B cell (primary cell): ENCODE data around the gene FBN1. TPM values are rescaled to one million over a fixed set of nuclear protein-coding genes. Genes with fewer than 3 reads are reported as not detected.

Source experiments
- ATAC-seq: fragments of 200-7000 bp; cut with Tn5 transposase; one replicate; pipeline ENCODE4 v1.10.0; 2021; ENCODE audit warnings: low read depth, mild to moderate bottlenecking, moderate number of reproducible peaks, moderate library complexity
- CTCF ChIA-PET: fragments of 350-600 bp; sonication (Branson Sonifier 250); formaldehyde crosslinking; loops from one replicate; lab custom pipeline; 2021; ENCODE audit warnings: antibody characterized with exemption, inconsistent platforms; lab: Charles Lee
- POLR2A ChIA-PET: fragments of 350-600 bp; sonication (Branson Sonifier 250); formaldehyde crosslinking; loops from one replicate; lab custom pipeline; 2021; ENCODE audit warnings: antibody characterized with exemption; lab: Charles Lee
- DNase-seq: peaks from one replicate; pipeline ENCODE4 v3.0.0; 2013
- H2AFZ ChIP-seq: 2 replicates; pipeline ENCODE4 v1.6.1; 2012; ENCODE audit warnings: mild to moderate bottlenecking, low read depth, low read length; ENCODE audit not compliant: insufficient read depth, poor library complexity, severe bottlenecking
- H3K27ac ChIP-seq, 2 donors: 1 replicate in 1 of 2; 2 replicates in 1 of 2; pipeline ENCODE4 v1.5.1; 2012 to 2013; ENCODE audit warnings: low read length in 2 of 2, mild to moderate bottlenecking in 2 of 2, moderate library complexity in 1 of 2
- H3K27me3 ChIP-seq, 4 experiments: fragments of 200-600 bp in 1 of 4; sonication (generic) in 1 of 4; replicated peaks in 1 of 4; 1 replicate in 2 of 4; 2 replicates in 2 of 4; pipeline versions ENCODE4 v1.6.1 to v1.7.0; 2013 to 2016; ENCODE audit warnings: low read length in 3 of 4, mild to moderate bottlenecking in 2 of 4, mixed read lengths in 1 of 4, moderate library complexity in 1 of 4; ENCODE audit not compliant: insufficient read depth in 4 of 4, control insufficient read depth in 3 of 4; ENCODE audit errors: control extremely low read depth in 1 of 4
- H3K36me3 ChIP-seq, 2 experiments: replicated peaks in 1 of 2; 1 replicate in 1 of 2; 2 replicates in 1 of 2; pipeline versions ENCODE4 v1.6.1 to v1.7.1; 2013; ENCODE audit warnings: low read length in 1 of 2; ENCODE audit not compliant: insufficient read depth in 2 of 2, control insufficient read depth in 1 of 2; ENCODE audit errors: control extremely low read depth in 1 of 2, extremely low read depth in 1 of 2
- H3K4me1 ChIP-seq, 2 donors: fragments of 200-600 bp in 1 of 2; sonication (generic) in 1 of 2; 1 replicate in 1 of 2; 2 replicates in 1 of 2; pipeline versions ENCODE4 v1.5.1 to v1.6.1; 2013 to 2017; ENCODE audit warnings: low read length in 2 of 2; ENCODE audit not compliant: control insufficient read depth in 2 of 2, insufficient read depth in 2 of 2
- H3K4me2 ChIP-seq: replicated peaks from 2 replicates; pipeline ENCODE3; 2012; ENCODE audit warnings: mild to moderate bottlenecking, low read depth, low read length; ENCODE audit not compliant: poor library complexity, severe bottlenecking
- H3K4me3 ChIP-seq, 5 experiments: fragments of 200-600 bp in 1 of 5; sonication (generic) in 1 of 5; 1 replicate in 3 of 5; 2 replicates in 2 of 5; pipeline versions ENCODE4 v1.5.1 to v1.7.0; 2011 to 2016; ENCODE audit warnings: low read length in 4 of 5, mild to moderate bottlenecking in 4 of 5, low read depth in 2 of 5, control low read depth in 1 of 5, moderate library complexity in 1 of 5; ENCODE audit not compliant: insufficient read depth in 1 of 5; ENCODE audit errors: control extremely low read depth in 1 of 5, extremely low read depth in 1 of 5
- H3K79me2 ChIP-seq: fragments of 200-600 bp; sonication (generic); one replicate; pipeline ENCODE4 v1.6.0; 2016; ENCODE audit warnings: low read length; ENCODE audit not compliant: control insufficient read depth, insufficient read depth
- H3K9ac ChIP-seq: fragments of 200-600 bp; sonication (generic); 2 replicates; pipeline ENCODE4 v1.6.1; 2017; ENCODE audit warnings: mild to moderate bottlenecking, low read length, moderate library complexity
- H3K9me3 ChIP-seq, 3 donors: one replicate each; pipeline versions ENCODE4 v1.6.1 to v1.7.1; 2013; ENCODE audit warnings: low read length in 2 of 3; ENCODE audit not compliant: control insufficient read depth in 2 of 3, insufficient read depth in 1 of 3; ENCODE audit errors: control extremely low read depth in 1 of 3
- H4K20me1 ChIP-seq: 2 replicates; pipeline ENCODE4 v1.6.0; 2012; ENCODE audit warnings: mild to moderate bottlenecking, low read length; ENCODE audit not compliant: insufficient read depth, control insufficient read depth, poor library complexity, severe bottlenecking
- H3K27ac Mint-ChIP-seq: one replicate; pipeline ENCODE4 v1.8.0; 2021; ENCODE audit warnings: mixed read lengths
- H3K27me3 Mint-ChIP-seq: one replicate; pipeline ENCODE4 v1.8.0; 2021; ENCODE audit warnings: mixed read lengths
- H3K4me1 Mint-ChIP-seq: one replicate; pipeline ENCODE4 v1.8.0; 2021; ENCODE audit warnings: mixed read lengths
- H3K4me3 Mint-ChIP-seq: one replicate; pipeline ENCODE4 v1.8.0; 2021; ENCODE audit warnings: mixed read lengths
- H3K9me3 Mint-ChIP-seq: one replicate; pipeline ENCODE4 v1.8.0; 2022; ENCODE audit warnings: mixed read lengths; ENCODE audit not compliant: insufficient read depth
- EZH2 ChIP-seq: IDR thresholded peaks from 2 replicates; pipeline ENCODE4 v1.6.1; 2012; ENCODE audit warnings: borderline replicate concordance, low read depth, mild to moderate bottlenecking, moderate library complexity, low read length; ENCODE audit not compliant: insufficient read depth, poor library complexity, severe bottlenecking
- WGBS: methylation state at CpG from one replicate; pipeline ENCODE4 v1.1.5; 2013; ENCODE audit warnings: missing lambda C conversion rate; ENCODE audit not compliant: insufficient coverage; 5-methylcytosine and 5-hydroxymethylcytosine counted together
- intact Hi-C: fragments of 100-400 bp; cut with micrococcal nuclease; formaldehyde crosslinking; loops from one replicate; pipeline ENCODE4 v1.10.0; 2022
- polyA plus RNA-seq: library from polyadenylated mRNA; depleted of rRNA; stranded (reverse); fragments of >200 nt; gene quantifications from 2 replicates; pipeline ENCODE4 v1.2.3, GENCODE V29; 2012
- total RNA-seq, 2 donors: library from RNA; stranded (reverse); fragments of 120-200 nt in 1 of 2; gene quantifications; 1 replicate in 1 of 2; 2 replicates in 1 of 2; pipeline versions ENCODE4 v1.2.3 to v1.2.4, GENCODE V29; 2013 to 2022
- TF ChIP-seq, protein P1 (sequence below): fragments of 200-600 bp; IDR thresholded peaks from one replicate; pipeline ENCODE4 v1.8.0; 2022; ENCODE audit warnings: antibody characterized with exemption, mild to moderate bottlenecking

The FBN1 gene
- total and polyA plus RNA-seq, 2 donors (not counting 1 experiment from before 2014, with no cell fraction given): 0.15 to 0.25 TPM

DNA sequence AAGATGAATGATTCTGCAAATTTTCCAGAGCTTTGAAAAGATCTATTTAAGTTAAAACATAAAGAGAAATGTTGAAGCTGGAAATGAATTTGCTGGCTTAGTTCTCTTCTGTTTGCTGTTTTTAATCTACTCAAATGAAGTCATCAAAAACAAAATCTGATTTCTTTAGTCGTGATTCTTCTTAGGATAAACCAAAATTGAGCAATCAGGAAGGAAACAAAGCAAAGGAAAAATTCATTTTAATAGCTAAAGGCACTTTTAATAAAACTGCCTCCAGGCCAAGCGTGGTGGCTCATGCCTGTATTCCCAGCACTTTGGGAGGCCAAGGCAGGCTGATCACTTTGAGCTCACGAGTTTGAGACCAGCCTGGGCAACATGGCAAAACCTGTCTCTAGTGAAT, 223.1 kb downstream of the FBN1 start:
- no peak for ATAC-seq
- WGBS: 100% methylated on average over 1 of the region's 3 CpGs

DNA sequence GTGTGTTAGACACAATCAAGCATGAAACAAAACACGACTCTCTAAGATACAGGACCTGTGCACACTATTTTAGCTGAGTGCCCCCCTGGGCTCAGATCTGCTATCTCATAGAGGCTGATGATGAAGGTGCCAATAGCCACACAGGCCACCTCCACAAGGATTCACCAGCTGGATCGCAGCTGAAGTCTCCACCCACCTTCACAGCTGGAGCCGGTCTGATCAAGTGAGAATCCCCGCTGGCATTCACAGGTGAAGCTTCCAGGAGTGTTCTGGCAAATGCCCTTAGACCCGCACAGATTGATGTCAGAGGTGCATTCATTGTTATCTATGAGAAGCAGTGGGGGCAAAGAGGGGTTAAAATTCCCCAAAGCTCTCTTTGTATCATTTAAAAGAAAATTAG, 224.1 kb downstream of the FBN1 start:
- Histone ChIP-seq H3K27ac (no peak overlapping the region), H3K9ac (no peak overlapping the region), H2AFZ (no peak overlapping the region), H3K36me3 (no peaks in the 10 kb centered on the region), H4K20me1 (no peaks in the 10 kb centered on the region), H3K9me3 (no peaks in the 10 kb centered on the region), H3K27me3 (no peaks in the 10 kb centered on the region), H3K4me2 (no peak overlapping the region), H3K4me3 (no peak overlapping the region), H3K79me2 (no peaks in the 10 kb centered on the region), H3K4me1 (no peaks in the 10 kb centered on the region)
- no peak for TF ChIP-seq EZH2
- TF ChIP-seq, protein P1, sequence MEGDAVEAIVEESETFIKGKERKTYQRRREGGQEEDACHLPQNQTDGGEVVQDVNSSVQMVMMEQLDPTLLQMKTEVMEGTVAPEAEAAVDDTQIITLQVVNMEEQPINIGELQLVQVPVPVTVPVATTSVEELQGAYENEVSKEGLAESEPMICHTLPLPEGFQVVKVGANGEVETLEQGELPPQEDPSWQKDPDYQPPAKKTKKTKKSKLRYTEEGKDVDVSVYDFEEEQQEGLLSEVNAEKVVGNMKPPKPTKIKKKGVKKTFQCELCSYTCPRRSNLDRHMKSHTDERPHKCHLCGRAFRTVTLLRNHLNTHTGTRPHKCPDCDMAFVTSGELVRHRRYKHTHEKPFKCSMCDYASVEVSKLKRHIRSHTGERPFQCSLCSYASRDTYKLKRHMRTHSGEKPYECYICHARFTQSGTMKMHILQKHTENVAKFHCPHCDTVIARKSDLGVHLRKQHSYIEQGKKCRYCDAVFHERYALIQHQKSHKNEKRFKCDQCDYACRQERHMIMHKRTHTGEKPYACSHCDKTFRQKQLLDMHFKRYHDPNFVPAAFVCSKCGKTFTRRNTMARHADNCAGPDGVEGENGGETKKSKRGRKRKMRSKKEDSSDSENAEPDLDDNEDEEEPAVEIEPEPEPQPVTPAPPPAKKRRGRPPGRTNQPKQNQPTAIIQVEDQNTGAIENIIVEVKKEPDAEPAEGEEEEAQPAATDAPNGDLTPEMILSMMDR: no peak
- Mint-ChIP-seq H3K27me3 (no peaks in the 10 kb centered on the region), H3K4me1 (no peaks in the 10 kb centered on the region), H3K4me3 (no peak overlapping the region), H3K9me3 (no peaks in the 10 kb centered on the region), H3K27ac (no peak overlapping the region)
- ChIA-PET POLR2A (no interaction called here), CTCF (no interaction called here)
- ATAC-seq: no peak
- WGBS: 96% methylated on average over 4 of the region's 5 CpGs
- no peak for DNase-seq
- intact Hi-C loops: no loop called here

More for the DNA sequence above, 223.1 kb downstream of the FBN1 start:
- DNase-seq: no peak
- H4K20me1 ChIP-seq: no peaks in the 10 kb centered on the region
- no peaks in the 10 kb centered on the region for H3K9me3 Mint-ChIP-seq
- no peak overlapping the region for H3K4me3 Mint-ChIP-seq
- no peaks in the 10 kb centered on the region for H3K79me2 ChIP-seq
- no peak overlapping the region for H2AFZ ChIP-seq
- no peak overlapping the region for H3K27ac Mint-ChIP-seq
- no peak overlapping the region for H3K9ac ChIP-seq
- ChIA-PET CTCF (no interaction called here), POLR2A (no interaction called here)
- H3K9me3 ChIP-seq: peaks cover 0 to under 1% (median 0%) of the 10 kb centered on the region in 3 donors
- H3K27ac ChIP-seq: no peak overlapping the region
- H3K4me2 ChIP-seq: no peak overlapping the region
- no peaks in the 10 kb centered on the region for H3K27me3 ChIP-seq
- no peaks in the 10 kb centered on the region for H3K4me1 Mint-ChIP-seq
- no peaks in the 10 kb centered on the region for H3K4me1 ChIP-seq
- intact Hi-C loops: no loop called here
- H3K4me3 ChIP-seq: no peak overlapping the region
- H3K36me3 ChIP-seq: no peaks in the 10 kb centered on the region
- H3K27me3 Mint-ChIP-seq: no peaks in the 10 kb centered on the region
- TF ChIP-seq EZH2: no peak
- TF ChIP-seq, protein P1: no peak
